ENCODE measurements around the gene NELL1.

The NELL1 gene

DNA sequence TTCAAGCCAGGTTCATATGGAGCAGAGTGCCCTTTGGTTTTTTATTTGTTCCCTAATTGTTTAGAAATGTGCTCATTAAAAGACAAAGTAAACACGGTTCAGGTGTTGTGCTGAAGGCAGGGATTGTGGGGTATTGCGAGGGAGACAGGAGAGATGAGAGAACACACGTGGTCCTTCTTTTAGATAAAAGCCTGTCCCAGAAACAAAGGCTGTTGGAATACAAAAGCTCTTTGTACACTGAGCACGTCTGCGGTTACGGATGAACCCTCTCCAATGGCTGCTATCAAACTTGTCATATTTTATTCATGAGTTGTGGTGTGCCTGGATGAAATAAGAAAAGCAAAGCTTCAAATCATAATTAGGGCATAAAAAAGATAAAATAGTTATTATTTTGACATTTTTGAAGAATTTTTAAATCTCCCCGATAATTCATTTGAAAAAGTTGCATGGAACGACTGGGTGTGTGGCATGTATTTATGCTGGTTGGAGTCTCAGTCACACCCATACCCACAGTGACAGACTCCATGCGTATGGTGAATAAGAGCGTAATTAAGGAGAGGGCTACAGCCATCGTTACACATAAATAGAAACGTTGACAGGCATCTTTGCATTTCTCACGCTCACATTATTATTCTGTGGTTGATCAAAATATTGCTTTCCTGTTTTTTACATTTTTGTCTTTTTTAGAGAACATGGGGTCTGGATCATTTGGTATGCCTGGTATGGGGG, 92.9 kb downstream of the NELL1 start:
- no peak overlapping the region for H3K9ac ChIP-seq (ENCODE audit: low read length in 2 of 2)
- no peak overlapping the region for H3K4me3 ChIP-seq (ENCODE audit: low read length in 2 of 2)
- H3K4me1 ChIP-seq (ENCODE audit: control insufficient read depth, insufficient read depth, low read length) = no peaks in the 10 kb centered on the region
- H3K27ac ChIP-seq (ENCODE audit: low read length) = no peak overlapping the region
- no peaks in the 10 kb centered on the region for H3K36me3 ChIP-seq (ENCODE audit: control insufficient read depth in 2 of 2, insufficient read depth in 2 of 2, low read length in 2 of 2)
- H3K9me3 ChIP-seq (ENCODE audit: control insufficient read depth in 2 of 2, low read length in 2 of 2) = no peaks in the 10 kb centered on the region
- no peaks in the 10 kb centered on the region for H3K27me3 ChIP-seq (ENCODE audit: control insufficient read depth in 1 of 2, insufficient read depth in 2 of 2, low read length in 2 of 2)

DNA sequence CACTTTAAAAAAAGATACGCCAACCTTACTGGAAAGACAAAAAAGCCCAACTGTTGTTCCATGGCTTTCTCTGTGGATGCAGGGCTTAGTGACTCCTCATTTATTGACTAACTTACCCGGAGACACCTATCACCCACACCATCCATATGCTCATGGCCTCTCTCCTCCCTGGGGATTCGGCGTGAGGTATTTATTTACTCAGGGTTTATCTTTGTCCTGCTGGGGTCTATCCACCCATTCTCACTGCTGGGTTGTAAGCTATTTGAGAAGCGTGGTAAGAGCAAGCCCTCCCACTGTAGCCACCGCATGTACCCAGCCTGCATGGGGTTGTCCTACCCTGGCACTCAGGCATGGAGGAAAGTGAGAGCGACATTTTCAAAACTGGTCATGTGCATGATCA, 93.6 kb downstream of the NELL1 start:
- Histone ChIP-seq H3K4me3 (ENCODE audit: low read length in 2 of 2) (no peak overlapping the region), H3K27ac (ENCODE audit: low read length) (no peak overlapping the region), H3K9ac (ENCODE audit: low read length in 2 of 2) (no peak overlapping the region), H3K36me3 (ENCODE audit: control insufficient read depth in 2 of 2, insufficient read depth in 2 of 2, low read length in 2 of 2) (no peaks in the 10 kb centered on the region), H3K4me1 (ENCODE audit: control insufficient read depth, insufficient read depth, low read length) (no peaks in the 10 kb centered on the region), H3K27me3 (ENCODE audit: control insufficient read depth in 1 of 2, insufficient read depth in 2 of 2, low read length in 2 of 2) (no peaks in the 10 kb centered on the region), H3K9me3 (ENCODE audit: control insufficient read depth in 2 of 2, low read length in 2 of 2) (no peaks in the 10 kb centered on the region)

DNA sequence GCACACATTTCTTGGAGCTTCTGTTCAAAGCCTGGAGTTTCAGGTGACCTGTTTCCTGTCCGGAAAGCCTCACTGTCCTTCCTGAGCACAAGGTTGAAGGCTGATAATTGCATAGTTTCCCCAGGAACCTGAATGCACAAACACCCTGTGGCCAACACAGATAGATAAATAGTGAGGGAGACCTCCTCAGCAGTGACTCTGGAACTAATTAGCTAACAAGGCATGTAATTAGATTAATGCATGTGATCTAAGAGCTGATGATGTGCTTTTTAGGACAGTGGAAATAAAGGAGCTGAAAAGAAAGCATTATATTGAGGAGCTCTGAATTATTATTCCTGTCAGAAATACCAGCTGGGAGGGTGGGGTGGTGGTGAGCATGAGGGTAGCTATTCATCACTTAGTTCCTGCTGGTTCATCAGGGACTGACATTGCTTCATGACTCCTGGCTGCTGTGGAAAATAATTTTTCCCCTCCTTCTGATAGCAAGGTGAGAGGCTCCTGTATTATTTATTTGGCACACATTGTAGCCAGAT, 101.1 kb downstream of the NELL1 start:
- Histone ChIP-seq H3K9ac (ENCODE audit: low read length in 2 of 2) (no peak overlapping the region), H3K36me3 (ENCODE audit: control insufficient read depth in 2 of 2, insufficient read depth in 2 of 2, low read length in 2 of 2) (no peaks in the 10 kb centered on the region), H3K4me1 (ENCODE audit: control insufficient read depth, insufficient read depth, low read length) (no peaks in the 10 kb centered on the region), H3K27ac (ENCODE audit: low read length) (no peak overlapping the region), H3K27me3 (ENCODE audit: control insufficient read depth in 1 of 2, insufficient read depth in 2 of 2, low read length in 2 of 2) (peaks cover 0 to 2% of the 10 kb centered on the region in 2 donors), H3K9me3 (ENCODE audit: control insufficient read depth in 2 of 2, low read length in 2 of 2) (no peaks in the 10 kb centered on the region), H3K4me3 (ENCODE audit: low read length in 2 of 2) (no peak overlapping the region)

DNA sequence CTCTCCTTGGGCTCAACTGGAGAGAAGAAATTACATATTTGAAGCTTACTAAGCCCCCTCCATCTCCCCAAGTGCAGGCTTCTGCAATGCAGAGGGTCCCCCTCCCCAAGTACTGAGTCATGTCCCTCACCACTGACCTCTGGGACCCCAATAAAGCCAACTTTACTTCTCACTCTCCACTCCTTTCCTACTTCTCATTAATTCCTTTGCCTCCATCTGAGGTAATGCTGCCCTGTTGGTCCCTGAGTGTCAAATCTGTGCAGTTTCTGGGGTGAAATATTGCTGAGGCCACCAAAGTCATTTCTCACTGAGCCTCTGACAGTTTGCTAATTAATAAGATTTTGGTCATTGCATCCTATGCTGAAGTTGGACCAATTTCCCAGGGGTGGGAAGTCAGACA, 101.6 kb downstream of the NELL1 start:
- Histone ChIP-seq H3K27me3 (ENCODE audit: control insufficient read depth in 1 of 2, insufficient read depth in 2 of 2, low read length in 2 of 2) (peaks cover 0 to 2% of the 10 kb centered on the region in 2 donors), H3K9ac (ENCODE audit: low read length in 2 of 2) (no peak overlapping the region), H3K36me3 (ENCODE audit: control insufficient read depth in 2 of 2, insufficient read depth in 2 of 2, low read length in 2 of 2) (no peaks in the 10 kb centered on the region), H3K4me1 (ENCODE audit: control insufficient read depth, insufficient read depth, low read length) (no peaks in the 10 kb centered on the region), H3K27ac (ENCODE audit: low read length) (no peak overlapping the region), H3K9me3 (ENCODE audit: control insufficient read depth in 2 of 2, low read length in 2 of 2) (no peaks in the 10 kb centered on the region), H3K4me3 (ENCODE audit: low read length in 2 of 2) (no peak overlapping the region)

DNA sequence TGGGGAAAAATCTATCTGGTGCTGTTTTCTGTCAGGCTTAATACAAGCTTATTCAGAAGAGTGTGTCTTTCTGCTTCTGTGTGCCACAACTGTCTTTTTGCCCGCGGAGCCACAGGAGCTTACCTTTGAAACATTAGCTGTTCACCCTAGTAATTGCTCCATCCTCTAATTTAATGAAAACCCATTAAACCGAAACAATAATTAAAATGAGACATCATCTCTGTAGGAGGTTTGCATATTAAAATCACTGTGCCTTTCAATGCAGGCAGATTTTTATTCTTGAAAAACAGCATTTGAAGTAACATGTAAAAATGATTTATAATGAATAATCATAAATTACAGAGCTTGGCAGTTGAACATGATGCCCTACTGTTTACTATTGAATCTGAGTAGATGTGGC, 102.3 kb downstream of the NELL1 start:
- H3K4me3 ChIP-seq (ENCODE audit: low read length in 2 of 2) = no peak overlapping the region

DNA sequence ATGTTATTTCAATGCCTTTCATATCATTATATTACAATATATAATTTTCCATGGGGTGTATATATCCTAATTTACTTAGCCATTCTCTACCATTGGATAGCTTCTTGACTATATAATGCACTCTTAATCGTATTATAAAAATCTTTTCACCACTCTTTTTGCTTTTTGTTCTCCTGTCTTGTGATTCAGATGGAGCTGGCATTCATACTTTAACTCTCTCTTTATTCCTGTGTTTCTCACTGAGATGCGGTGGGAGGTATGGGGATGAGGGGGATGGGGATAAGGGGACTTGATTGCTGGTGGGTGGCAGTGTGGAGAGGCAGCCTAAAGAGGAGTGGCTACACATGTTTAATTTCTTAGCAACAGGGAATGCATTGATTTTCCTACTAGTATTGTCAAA, 105.9 kb downstream of the NELL1 start:
- peaks cover 0 to 2% of the 10 kb centered on the region in 2 donors for H3K27me3 ChIP-seq (ENCODE audit: control insufficient read depth in 1 of 2, insufficient read depth in 2 of 2, low read length in 2 of 2)
- no peak overlapping the region for H3K27ac ChIP-seq (ENCODE audit: low read length)
- no peaks in the 10 kb centered on the region for H3K4me1 ChIP-seq (ENCODE audit: control insufficient read depth, insufficient read depth, low read length)
- no peaks in the 10 kb centered on the region for H3K9me3 ChIP-seq (ENCODE audit: control insufficient read depth in 2 of 2, low read length in 2 of 2)
- H3K36me3 ChIP-seq (ENCODE audit: control insufficient read depth in 2 of 2, insufficient read depth in 2 of 2, low read length in 2 of 2) = no peaks in the 10 kb centered on the region
- no peak overlapping the region for H3K4me3 ChIP-seq (ENCODE audit: low read length in 2 of 2)
- H3K9ac ChIP-seq (ENCODE audit: low read length in 2 of 2) = no peak overlapping the region

More for the DNA sequence above, 102.3 kb downstream of the NELL1 start:
- no peak overlapping the region for H3K27ac ChIP-seq (ENCODE audit: low read length)
- H3K9ac ChIP-seq (ENCODE audit: low read length in 2 of 2) = no peak overlapping the region
- no peaks in the 10 kb centered on the region for H3K36me3 ChIP-seq (ENCODE audit: control insufficient read depth in 2 of 2, insufficient read depth in 2 of 2, low read length in 2 of 2)
- no peaks in the 10 kb centered on the region for H3K4me1 ChIP-seq (ENCODE audit: control insufficient read depth, insufficient read depth, low read length)
- H3K9me3 ChIP-seq (ENCODE audit: control insufficient read depth in 2 of 2, low read length in 2 of 2) = no peaks in the 10 kb centered on the region
- H3K27me3 ChIP-seq (ENCODE audit: control insufficient read depth in 1 of 2, insufficient read depth in 2 of 2, low read length in 2 of 2) = peaks cover 0 to 2% of the 10 kb centered on the region in 2 donors

DNA sequence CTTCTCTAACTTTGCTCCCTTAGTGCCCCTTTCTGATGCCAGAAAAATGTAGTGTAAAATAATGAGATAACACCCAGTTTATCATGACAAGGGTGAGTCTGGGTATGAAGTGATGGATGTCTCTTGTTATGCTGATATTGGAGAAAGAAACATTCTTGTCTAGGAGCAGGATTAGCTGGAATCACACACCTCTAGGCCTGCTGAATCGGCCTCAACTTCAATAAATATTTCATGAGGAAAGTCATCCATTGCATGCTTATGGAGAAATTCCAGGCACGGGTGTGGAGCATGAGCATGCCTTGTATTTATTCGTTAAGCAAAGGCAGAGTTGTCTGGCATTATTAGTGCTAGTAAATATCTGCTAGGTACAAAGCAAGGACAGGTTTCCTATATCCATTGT, 113.4 kb downstream of the NELL1 start:
- Histone ChIP-seq H3K9me3 (ENCODE audit: control insufficient read depth in 2 of 2, low read length in 2 of 2) (no peaks in the 10 kb centered on the region), H3K27ac (ENCODE audit: low read length) (no peak overlapping the region)

DNA sequence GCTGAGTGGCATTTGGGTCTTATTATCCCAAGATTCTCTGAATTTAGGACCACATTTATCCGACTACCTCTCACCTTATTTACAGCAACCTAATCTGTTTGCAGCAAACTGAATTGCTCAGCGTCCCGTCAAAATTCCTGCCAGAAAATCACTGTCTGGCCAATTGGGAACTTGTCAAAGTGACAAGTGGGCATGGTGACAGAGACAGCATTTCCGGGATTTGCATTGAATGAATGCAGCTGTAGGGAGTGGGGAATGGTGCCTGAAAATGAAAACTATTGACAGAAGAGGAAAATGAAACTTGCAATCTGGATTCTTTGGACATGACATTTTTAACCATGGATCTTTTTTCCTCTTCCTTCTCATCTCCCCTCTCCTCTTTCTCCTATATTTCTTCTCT, 113.8 kb downstream of the NELL1 start:
- no peak overlapping the region for H3K9ac ChIP-seq (ENCODE audit: low read length in 2 of 2)
- H3K4me3 ChIP-seq (ENCODE audit: low read length in 2 of 2) = no peak overlapping the region
- H3K36me3 ChIP-seq (ENCODE audit: control insufficient read depth in 2 of 2, insufficient read depth in 2 of 2, low read length in 2 of 2) = no peaks in the 10 kb centered on the region
- no peak overlapping the region for H3K27ac ChIP-seq (ENCODE audit: low read length)
- no peaks in the 10 kb centered on the region for H3K4me1 ChIP-seq (ENCODE audit: control insufficient read depth, insufficient read depth, low read length)
- H3K9me3 ChIP-seq (ENCODE audit: control insufficient read depth in 2 of 2, low read length in 2 of 2) = no peaks in the 10 kb centered on the region
- H3K27me3 ChIP-seq (ENCODE audit: control insufficient read depth in 1 of 2, insufficient read depth in 2 of 2, low read length in 2 of 2) = no peaks in the 10 kb centered on the region

More for the DNA sequence above, 113.4 kb downstream of the NELL1 start:
- no peaks in the 10 kb centered on the region for H3K36me3 ChIP-seq (ENCODE audit: control insufficient read depth in 2 of 2, insufficient read depth in 2 of 2, low read length in 2 of 2)
- H3K9ac ChIP-seq (ENCODE audit: low read length in 2 of 2) = no peak overlapping the region
- no peak overlapping the region for H3K4me3 ChIP-seq (ENCODE audit: low read length in 2 of 2)
- no peaks in the 10 kb centered on the region for H3K27me3 ChIP-seq (ENCODE audit: control insufficient read depth in 1 of 2, insufficient read depth in 2 of 2, low read length in 2 of 2)
- H3K4me1 ChIP-seq (ENCODE audit: control insufficient read depth, insufficient read depth, low read length) = no peaks in the 10 kb centered on the region

DNA sequence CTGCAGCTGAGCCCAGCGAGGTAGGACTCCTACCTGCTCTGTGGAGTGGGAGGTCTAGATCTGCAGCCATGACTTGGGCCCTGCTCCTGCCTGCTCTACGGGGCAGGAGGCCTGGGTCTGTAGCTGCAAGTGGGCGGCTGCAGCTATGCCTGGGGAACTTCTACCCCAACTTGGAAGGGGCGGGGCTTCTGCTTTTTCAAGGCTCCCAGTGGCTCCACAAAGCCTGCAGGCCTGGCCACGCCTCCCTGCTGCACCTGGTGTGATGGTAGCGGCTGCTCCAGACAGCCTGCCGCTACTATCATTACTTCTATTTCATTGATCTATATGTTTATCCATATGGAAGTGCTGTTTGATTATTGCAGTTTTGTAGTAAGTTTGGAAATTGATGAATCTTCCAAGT, 121.2 kb downstream of the NELL1 start:
- Histone ChIP-seq H3K27me3 (ENCODE audit: control insufficient read depth in 1 of 2, insufficient read depth in 2 of 2, low read length in 2 of 2) (no peaks in the 10 kb centered on the region), H3K9ac (ENCODE audit: low read length in 2 of 2) (no peak overlapping the region), H3K4me3 (ENCODE audit: low read length in 2 of 2) (no peak overlapping the region), H3K9me3 (ENCODE audit: control insufficient read depth in 2 of 2, low read length in 2 of 2) (no peaks in the 10 kb centered on the region), H3K27ac (ENCODE audit: low read length) (no peak overlapping the region), H3K4me1 (ENCODE audit: control insufficient read depth, insufficient read depth, low read length) (no peaks in the 10 kb centered on the region), H3K36me3 (ENCODE audit: control insufficient read depth in 2 of 2, insufficient read depth in 2 of 2, low read length in 2 of 2) (no peaks in the 10 kb centered on the region)

DNA sequence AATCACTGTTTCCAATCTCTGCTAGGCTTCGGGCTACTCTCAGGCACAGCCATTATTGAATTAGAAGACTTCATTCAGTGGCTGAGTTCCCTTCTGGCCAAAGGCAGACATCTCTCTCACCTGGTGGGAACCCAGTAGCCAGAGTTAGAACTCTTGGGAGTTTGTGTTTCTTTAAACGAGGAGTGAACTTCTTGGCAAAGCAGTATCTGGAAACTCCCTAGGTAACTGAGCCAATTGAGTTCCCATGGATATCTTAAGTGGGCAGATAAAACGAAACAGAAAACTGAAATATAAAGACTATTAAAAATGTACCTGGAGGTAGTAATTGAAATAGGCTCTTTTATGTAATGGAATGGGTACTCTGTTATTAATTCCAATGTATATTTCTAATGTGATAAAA, 125.6 kb downstream of the NELL1 start:
- H3K27ac ChIP-seq (ENCODE audit: low read length) = no peak overlapping the region
- H3K36me3 ChIP-seq (ENCODE audit: control insufficient read depth in 2 of 2, insufficient read depth in 2 of 2, low read length in 2 of 2) = no peaks in the 10 kb centered on the region
- H3K27me3 ChIP-seq (ENCODE audit: control insufficient read depth in 1 of 2, insufficient read depth in 2 of 2, low read length in 2 of 2) = no peaks in the 10 kb centered on the region
- H3K4me1 ChIP-seq (ENCODE audit: control insufficient read depth, insufficient read depth, low read length) = no peaks in the 10 kb centered on the region
- H3K9me3 ChIP-seq (ENCODE audit: control insufficient read depth in 2 of 2, low read length in 2 of 2) = no peaks in the 10 kb centered on the region
- H3K4me3 ChIP-seq (ENCODE audit: low read length in 2 of 2) = no peak overlapping the region
- no peak overlapping the region for H3K9ac ChIP-seq (ENCODE audit: low read length in 2 of 2)

DNA sequence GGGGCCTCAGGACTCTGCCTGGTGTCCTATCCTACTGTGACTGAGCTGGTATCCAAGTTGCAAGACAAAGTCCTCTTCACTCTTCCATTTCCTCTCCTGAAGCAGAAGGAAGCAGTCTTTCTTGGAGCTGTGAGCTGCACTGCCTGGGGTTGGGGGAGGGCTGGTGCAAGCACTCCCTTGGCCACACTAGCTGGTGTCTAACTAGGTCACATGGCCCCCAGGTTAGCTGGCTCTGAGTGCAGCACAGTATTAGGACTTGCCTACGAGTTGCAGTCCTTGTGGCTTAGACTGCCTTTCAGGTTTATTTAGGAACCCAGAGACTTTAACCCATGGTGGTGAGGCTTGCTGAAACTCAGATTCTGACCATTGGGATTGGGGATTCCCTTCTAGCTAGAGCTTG, 138.9 kb downstream of the NELL1 start:
- peaks cover 2 to 6% of the 10 kb centered on the region in 2 donors for H3K9me3 ChIP-seq (ENCODE audit: control insufficient read depth in 2 of 2, low read length in 2 of 2)
- H3K9ac ChIP-seq (ENCODE audit: low read length in 2 of 2) = no peak overlapping the region
- no peaks in the 10 kb centered on the region for H3K36me3 ChIP-seq (ENCODE audit: control insufficient read depth in 2 of 2, insufficient read depth in 2 of 2, low read length in 2 of 2)
- H3K27ac ChIP-seq (ENCODE audit: low read length) = no peak overlapping the region
- H3K27me3 ChIP-seq (ENCODE audit: control insufficient read depth in 1 of 2, insufficient read depth in 2 of 2, low read length in 2 of 2) = no peaks in the 10 kb centered on the region
- no peak overlapping the region for H3K4me3 ChIP-seq (ENCODE audit: low read length in 2 of 2)
- no peaks in the 10 kb centered on the region for H3K4me1 ChIP-seq (ENCODE audit: control insufficient read depth, insufficient read depth, low read length)
